ENCODE measurements around the gene TSNAXIP1.

Gene TSNAXIP1

GRCh38 chr16:67782567-67783352 is 23.9 kb upstream of the TSNAXIP1 start:
- DNase-seq = no peak

GRCh38 chr16:67783353-67783725 is 23.4 kb upstream of the TSNAXIP1 start:
- no peak for DNase-seq

GRCh38 chr16:67786491-67786890 is 20.2 kb upstream of the TSNAXIP1 start:
- no peak for DNase-seq

GRCh38 chr16:67790071-67790470 is 16.6 kb upstream of the TSNAXIP1 start:
- DNase-seq = no peak

- no peak for DNase-seq
Measured at GRCh38 chr16:67796099-67796718, 10.5 kb upstream of the TSNAXIP1 start.

- DNase-seq = no peak
Measured at GRCh38 chr16:67800338-67800926, 6.3 kb upstream of the TSNAXIP1 start.

- DNase-seq = no peak
Measured at GRCh38 chr16:67801241-67801640, 5.4 kb upstream of the TSNAXIP1 start.

GRCh38 chr16:67801883-67802282 is 4.8 kb upstream of the TSNAXIP1 start:
- no peak for DNase-seq

- DNase-seq = no peak
Measured at GRCh38 chr16:67803894-67804293, 2.8 kb upstream of the TSNAXIP1 start.

GRCh38 chr16:67804853-67805542 is 1.7 kb upstream of the TSNAXIP1 start:
- DNase-seq = no peak

- no peak for DNase-seq
Measured at GRCh38 chr16:67805718-67806427, 816 bp upstream of the TSNAXIP1 start.

GRCh38 chr16:67807148-67807682 is 526 bp downstream of the TSNAXIP1 start:
- DNase-seq = no peak

- DNase-seq = no peak
Measured at GRCh38 chr16:67811899-67812298, 5.2 kb downstream of the TSNAXIP1 start.

- no peak for DNase-seq
Measured at GRCh38 chr16:67814567-67814966, 7.9 kb downstream of the TSNAXIP1 start.

- no peak for DNase-seq
Measured at GRCh38 chr16:67820608-67821259, 14.0 kb downstream of the TSNAXIP1 start.

GRCh38 chr16:67822511-67822910 is 15.8 kb downstream of the TSNAXIP1 start:
- peak; percentile 50 for DNase-seq

- no peak for DNase-seq
Measured at GRCh38 chr16:67825119-67825518, 18.4 kb downstream of the TSNAXIP1 start.

GRCh38 chr16:67825906-67826305 is 19.2 kb downstream of the TSNAXIP1 start:
- no peak for DNase-seq

- DNase-seq = no peak
Measured at GRCh38 chr16:67828651-67829050, 22.0 kb downstream of the TSNAXIP1 start.

- DNase-seq = peak; percentile 74
Measured at GRCh38 chr16:67833030-67833414, 26.3 kb downstream of the TSNAXIP1 start.

GRCh38 chr16:67833415-67834241 is 26.9 kb downstream of the TSNAXIP1 start:
- DNase-seq = peak; percentile 88

Measured in fibroblast of skin of right biceps (primary cell).